HEK293T (cell line): ENCODE measurements around the gene NLRP9.

Source experiments
- ARNT ChIP-seq: fragments of 450-650 bp; IDR thresholded peaks from 2 replicates; pipeline ENCODE4 v1.6.1; 2017; ENCODE audit warnings: mild to moderate bottlenecking
- FOXA1 ChIP-seq: fragments of 450-650 bp; IDR thresholded peaks from 2 replicates; pipeline ENCODE4 v1.6.1; 2016; ENCODE audit warnings: mild to moderate bottlenecking
- FOXM1 ChIP-seq: fragments of 450-650 bp; IDR thresholded peaks from 2 replicates; pipeline ENCODE4 v1.6.1; 2017; ENCODE audit warnings: mild to moderate bottlenecking, borderline replicate concordance
- SP1 ChIP-seq: fragments of 450-650 bp; IDR thresholded peaks from 2 replicates; pipeline ENCODE4 v1.6.1; 2017
- SUZ12 ChIP-seq: fragments of 450-650 bp; IDR thresholded peaks from 2 replicates; pipeline ENCODE4 v1.6.1; 2016; ENCODE audit warnings: mild to moderate bottlenecking

DNA sequence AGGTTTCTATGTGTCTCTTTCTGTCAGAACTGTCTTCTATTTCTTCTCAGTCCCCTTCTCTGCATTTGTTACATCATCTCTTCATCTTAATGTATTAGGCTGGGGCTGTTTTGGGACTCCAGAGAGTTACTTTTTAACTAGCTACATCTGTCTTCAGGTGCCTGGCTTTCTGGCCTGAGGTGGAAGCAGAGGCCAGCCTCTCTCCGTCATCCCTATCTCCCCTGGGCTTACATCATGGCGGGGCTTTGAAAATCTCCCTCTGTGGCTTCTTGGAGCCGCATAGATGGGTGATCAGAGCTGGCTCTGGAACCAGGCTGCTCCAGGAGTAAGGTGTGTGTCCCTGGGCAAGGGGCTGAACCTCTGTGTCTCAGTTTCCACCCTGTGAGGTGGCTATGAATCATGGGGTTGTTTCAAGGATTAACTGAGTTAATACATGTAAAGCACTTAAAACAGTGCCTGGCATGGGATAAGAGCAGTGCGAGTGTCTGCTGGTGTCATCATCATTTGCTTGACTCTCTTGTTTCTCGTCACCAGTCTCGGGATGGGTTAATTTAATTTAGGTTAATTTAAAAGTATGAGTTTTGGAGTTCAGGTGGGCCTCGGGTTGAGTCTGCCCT lies 61.2 kb downstream of the NLRP9 start:
- TF ChIP-seq FOXA1 = no peak
- no peak for TF ChIP-seq FOXM1
- TF ChIP-seq ARNT = no peak
- TF ChIP-seq SP1 = no peak
- no peak for TF ChIP-seq SUZ12
